ENCODE data around the gene CFAP65. TPM values are rescaled to one million over a fixed set of nuclear protein-coding genes. Genes with fewer than 3 reads are reported as not detected.

The CFAP65 gene
- polyA plus RNA-seq, 1 donor (not counting 4 experiments of a cell fraction or from before 2014, with no cell fraction given), result not detected

DNA sequence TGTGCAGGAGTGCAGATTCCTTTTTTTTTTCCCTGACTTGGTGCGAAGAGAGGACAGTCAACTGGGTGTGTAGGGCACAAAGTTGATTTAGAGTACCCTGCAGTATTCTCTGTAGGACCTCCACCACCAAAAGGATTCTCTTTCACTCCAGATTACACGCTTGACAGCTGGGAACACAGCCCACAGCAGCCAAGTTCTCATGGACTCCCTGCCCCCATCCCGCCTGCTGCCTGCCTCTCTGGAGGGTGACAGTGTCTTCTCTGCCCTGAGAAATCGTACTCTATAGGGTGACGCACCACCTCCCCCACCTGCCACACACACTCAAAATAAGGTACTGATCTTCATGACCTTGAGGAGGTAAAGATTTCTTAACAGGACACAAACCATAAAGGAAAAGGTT is 46.0 kb upstream of the CFAP65 start:
- Histone ChIP-seq H3K36me3 (ENCODE audit: control insufficient read depth in 2 of 2, extremely low read depth in 1 of 2, insufficient read depth in 2 of 2, low read length in 2 of 2) (no peaks in the 10 kb centered on the region), H3K9ac (ENCODE audit: control insufficient read depth, extremely low read depth, insufficient read depth, low read length) (no peak overlapping the region), H3K9me3 (ENCODE audit: control insufficient read depth, low read depth, low read length) (no peaks in the 10 kb centered on the region), H2AFZ (ENCODE audit: control insufficient read depth, low read length) (no peak overlapping the region), H3K9me1 (ENCODE audit: control insufficient read depth, extremely low read depth, insufficient read depth, low read length) (no peaks in the 10 kb centered on the region), H3K27me3 (ENCODE audit: control insufficient read depth, extremely low read depth, insufficient read depth, low read length) (no peaks in the 10 kb centered on the region), H3K4me1 (ENCODE audit: control insufficient read depth, extremely low read depth, insufficient read depth, low read length) (no peaks in the 10 kb centered on the region), H3K4me3 (ENCODE audit: control insufficient read depth in 2 of 3, extremely low read depth in 1 of 3, insufficient read depth in 2 of 3, low read depth in 1 of 3, low read length in 3 of 3) (no peak overlapping the region), H3K79me2 (ENCODE audit: control insufficient read depth, insufficient read depth, low read length) (no peaks in the 10 kb centered on the region), H3K4me2 (ENCODE audit: control insufficient read depth, extremely low read depth, insufficient read depth, low read depth, low read length) (no peak overlapping the region), H3K27ac (ENCODE audit: control insufficient read depth, insufficient read depth, low read length) (no peak overlapping the region), H4K20me1 (ENCODE audit: control insufficient read depth, extremely low read depth, insufficient read depth, low read length) (no peaks in the 10 kb centered on the region)
- TF ChIP-seq, protein P1, sequence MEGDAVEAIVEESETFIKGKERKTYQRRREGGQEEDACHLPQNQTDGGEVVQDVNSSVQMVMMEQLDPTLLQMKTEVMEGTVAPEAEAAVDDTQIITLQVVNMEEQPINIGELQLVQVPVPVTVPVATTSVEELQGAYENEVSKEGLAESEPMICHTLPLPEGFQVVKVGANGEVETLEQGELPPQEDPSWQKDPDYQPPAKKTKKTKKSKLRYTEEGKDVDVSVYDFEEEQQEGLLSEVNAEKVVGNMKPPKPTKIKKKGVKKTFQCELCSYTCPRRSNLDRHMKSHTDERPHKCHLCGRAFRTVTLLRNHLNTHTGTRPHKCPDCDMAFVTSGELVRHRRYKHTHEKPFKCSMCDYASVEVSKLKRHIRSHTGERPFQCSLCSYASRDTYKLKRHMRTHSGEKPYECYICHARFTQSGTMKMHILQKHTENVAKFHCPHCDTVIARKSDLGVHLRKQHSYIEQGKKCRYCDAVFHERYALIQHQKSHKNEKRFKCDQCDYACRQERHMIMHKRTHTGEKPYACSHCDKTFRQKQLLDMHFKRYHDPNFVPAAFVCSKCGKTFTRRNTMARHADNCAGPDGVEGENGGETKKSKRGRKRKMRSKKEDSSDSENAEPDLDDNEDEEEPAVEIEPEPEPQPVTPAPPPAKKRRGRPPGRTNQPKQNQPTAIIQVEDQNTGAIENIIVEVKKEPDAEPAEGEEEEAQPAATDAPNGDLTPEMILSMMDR (optimal IDR thresholded peaks at IDR 0.05 in 1 of 3, IDR thresholded peaks at IDR 0.05 in 1 of 3, conservative IDR thresholded peaks at IDR 0.05 in 1 of 3; ENCODE audit: extremely low read depth in 1 of 3, insufficient read depth in 2 of 3, low read length in 3 of 3), result no peak
- no peak for TF ChIP-seq EZH2 (IDR thresholded peaks at IDR 0.05; ENCODE audit: low read length)
- dilution Hi-C loops (cut with MboI; ENCODE audit: extremely low pct_ligation_motif_present, low sequenced_read_pairs), result no loop called here
- FAIRE-seq, result no peak
- no peak for DNase-seq (ENCODE audit: low read depth, low spot score)

DNA sequence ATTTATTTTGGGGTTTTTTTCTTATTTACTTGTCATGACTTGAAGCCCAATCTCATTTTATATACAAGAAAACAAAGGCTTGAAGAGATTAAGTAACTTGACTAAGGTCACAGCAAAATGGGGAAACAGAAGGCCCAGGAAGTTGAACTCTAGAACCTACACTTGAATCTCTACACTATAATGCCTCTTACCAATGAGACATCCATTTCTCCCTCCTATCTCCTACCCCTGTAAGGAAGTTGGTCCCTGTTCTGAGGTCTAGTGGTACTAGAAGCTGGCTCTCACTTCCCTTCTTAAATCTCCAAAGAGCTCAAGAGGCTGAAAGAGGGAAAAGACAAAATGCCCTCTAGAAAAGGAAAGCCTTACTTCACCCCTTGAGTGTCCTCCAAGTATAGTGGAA is 44.9 kb upstream of the CFAP65 start:
- FAIRE-seq, result no peak
- H3K9ac ChIP-seq (ENCODE audit: control insufficient read depth, extremely low read depth, insufficient read depth, low read length), result no peak overlapping the region
- no peaks in the 10 kb centered on the region for H3K36me3 ChIP-seq (ENCODE audit: control insufficient read depth in 2 of 2, extremely low read depth in 1 of 2, insufficient read depth in 2 of 2, low read length in 2 of 2)
- H3K27ac ChIP-seq (ENCODE audit: control insufficient read depth, insufficient read depth, low read length), result no peak overlapping the region
- H3K4me3 ChIP-seq (ENCODE audit: control insufficient read depth in 2 of 3, extremely low read depth in 1 of 3, insufficient read depth in 2 of 3, low read depth in 1 of 3, low read length in 3 of 3), result no peak overlapping the region
- dilution Hi-C loops (cut with MboI; ENCODE audit: extremely low pct_ligation_motif_present, low sequenced_read_pairs), result no loop called here
- no peak overlapping the region for H2AFZ ChIP-seq (ENCODE audit: control insufficient read depth, low read length)
- H3K27me3 ChIP-seq (ENCODE audit: control insufficient read depth, extremely low read depth, insufficient read depth, low read length), result no peaks in the 10 kb centered on the region
- no peaks in the 10 kb centered on the region for H3K9me3 ChIP-seq (ENCODE audit: control insufficient read depth, low read depth, low read length)
- no peaks in the 10 kb centered on the region for H3K4me1 ChIP-seq (ENCODE audit: control insufficient read depth, extremely low read depth, insufficient read depth, low read length)
- no peaks in the 10 kb centered on the region for H3K79me2 ChIP-seq (ENCODE audit: control insufficient read depth, insufficient read depth, low read length)
- DNase-seq (ENCODE audit: low read depth, low spot score), result no peak
- no peak overlapping the region for H3K4me2 ChIP-seq (ENCODE audit: control insufficient read depth, extremely low read depth, insufficient read depth, low read depth, low read length)
- no peaks in the 10 kb centered on the region for H3K9me1 ChIP-seq (ENCODE audit: control insufficient read depth, extremely low read depth, insufficient read depth, low read length)
- H4K20me1 ChIP-seq (ENCODE audit: control insufficient read depth, extremely low read depth, insufficient read depth, low read length), result no peaks in the 10 kb centered on the region
- TF ChIP-seq EZH2 (IDR thresholded peaks at IDR 0.05; ENCODE audit: low read length), result no peak

DNA sequence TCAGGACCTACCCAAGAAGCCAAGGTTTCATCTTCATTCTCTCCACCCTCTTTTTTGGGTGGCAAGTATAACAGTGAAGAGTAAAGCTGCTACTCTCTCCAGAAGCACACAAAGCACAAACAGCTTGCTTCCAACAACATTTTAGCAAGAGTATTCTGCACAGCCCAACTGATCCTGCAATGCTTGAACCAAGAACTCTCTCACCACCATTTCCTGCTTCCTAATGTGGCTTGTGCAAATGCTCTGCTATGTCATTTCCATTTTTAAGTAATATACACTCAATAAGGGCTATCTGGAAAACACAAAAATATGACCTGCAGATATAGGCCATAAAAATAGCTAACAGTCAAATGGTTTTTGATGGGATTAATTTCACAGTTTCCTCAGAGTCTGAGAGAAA is 43.5 kb upstream of the CFAP65 start:
- Histone ChIP-seq H3K4me3 (ENCODE audit: control insufficient read depth in 2 of 3, extremely low read depth in 1 of 3, insufficient read depth in 2 of 3, low read depth in 1 of 3, low read length in 3 of 3) (no peak overlapping the region), H3K9ac (ENCODE audit: control insufficient read depth, extremely low read depth, insufficient read depth, low read length) (no peak overlapping the region), H3K4me2 (ENCODE audit: control insufficient read depth, extremely low read depth, insufficient read depth, low read depth, low read length) (no peak overlapping the region), H2AFZ (ENCODE audit: control insufficient read depth, low read length) (no peak overlapping the region), H3K9me1 (ENCODE audit: control insufficient read depth, extremely low read depth, insufficient read depth, low read length) (no peaks in the 10 kb centered on the region), H3K36me3 (ENCODE audit: control insufficient read depth in 2 of 2, extremely low read depth in 1 of 2, insufficient read depth in 2 of 2, low read length in 2 of 2) (no peaks in the 10 kb centered on the region), H3K27me3 (ENCODE audit: control insufficient read depth, extremely low read depth, insufficient read depth, low read length) (no peaks in the 10 kb centered on the region), H3K27ac (ENCODE audit: control insufficient read depth, insufficient read depth, low read length) (no peak overlapping the region), H4K20me1 (ENCODE audit: control insufficient read depth, extremely low read depth, insufficient read depth, low read length) (no peaks in the 10 kb centered on the region), H3K79me2 (ENCODE audit: control insufficient read depth, insufficient read depth, low read length) (no peaks in the 10 kb centered on the region), H3K9me3 (ENCODE audit: control insufficient read depth, low read depth, low read length) (no peaks in the 10 kb centered on the region), H3K4me1 (ENCODE audit: control insufficient read depth, extremely low read depth, insufficient read depth, low read length) (no peaks in the 10 kb centered on the region)
- DNase-seq (ENCODE audit: low read depth, low spot score), result no peak
- dilution Hi-C loops (cut with MboI; ENCODE audit: extremely low pct_ligation_motif_present, low sequenced_read_pairs), result no loop called here
- no peak for TF ChIP-seq EZH2 (IDR thresholded peaks at IDR 0.05; ENCODE audit: low read length)
- TF ChIP-seq, protein P1 (optimal IDR thresholded peaks at IDR 0.05 in 1 of 3, IDR thresholded peaks at IDR 0.05 in 1 of 3, conservative IDR thresholded peaks at IDR 0.05 in 1 of 3; ENCODE audit: extremely low read depth in 1 of 3, insufficient read depth in 2 of 3, low read length in 3 of 3), result no peak
- FAIRE-seq, result no peak

All from keratinocyte (primary cell).